ENCODE results near the gene GNAO1.

DNA sequence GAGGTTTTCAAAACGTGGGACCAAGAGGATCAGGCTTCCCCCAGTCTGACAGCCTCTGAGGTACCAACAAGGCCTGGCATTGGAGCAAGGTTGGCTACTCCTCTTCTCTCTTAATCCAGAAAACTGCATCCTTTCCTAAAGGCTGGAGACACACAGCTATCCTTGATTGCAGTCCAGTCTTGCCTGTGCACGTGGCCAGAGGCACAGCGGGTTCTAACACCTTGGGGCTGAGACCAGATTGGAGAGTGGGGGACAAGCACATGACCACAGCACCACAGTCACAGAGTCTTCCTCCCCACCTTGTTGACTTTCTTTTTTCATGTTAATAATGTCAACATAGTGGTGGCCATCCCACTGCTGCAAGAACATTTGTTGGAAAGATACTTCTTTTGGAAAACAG lies 46.9 kb downstream of the GNAO1 start:
- TF ChIP-seq EP300 (IDR thresholded peaks at IDR 0.05) (no peak), POLR2A (IDR thresholded peaks at IDR 0.05) (no peak)
- TF ChIP-seq, protein P1, sequence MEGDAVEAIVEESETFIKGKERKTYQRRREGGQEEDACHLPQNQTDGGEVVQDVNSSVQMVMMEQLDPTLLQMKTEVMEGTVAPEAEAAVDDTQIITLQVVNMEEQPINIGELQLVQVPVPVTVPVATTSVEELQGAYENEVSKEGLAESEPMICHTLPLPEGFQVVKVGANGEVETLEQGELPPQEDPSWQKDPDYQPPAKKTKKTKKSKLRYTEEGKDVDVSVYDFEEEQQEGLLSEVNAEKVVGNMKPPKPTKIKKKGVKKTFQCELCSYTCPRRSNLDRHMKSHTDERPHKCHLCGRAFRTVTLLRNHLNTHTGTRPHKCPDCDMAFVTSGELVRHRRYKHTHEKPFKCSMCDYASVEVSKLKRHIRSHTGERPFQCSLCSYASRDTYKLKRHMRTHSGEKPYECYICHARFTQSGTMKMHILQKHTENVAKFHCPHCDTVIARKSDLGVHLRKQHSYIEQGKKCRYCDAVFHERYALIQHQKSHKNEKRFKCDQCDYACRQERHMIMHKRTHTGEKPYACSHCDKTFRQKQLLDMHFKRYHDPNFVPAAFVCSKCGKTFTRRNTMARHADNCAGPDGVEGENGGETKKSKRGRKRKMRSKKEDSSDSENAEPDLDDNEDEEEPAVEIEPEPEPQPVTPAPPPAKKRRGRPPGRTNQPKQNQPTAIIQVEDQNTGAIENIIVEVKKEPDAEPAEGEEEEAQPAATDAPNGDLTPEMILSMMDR (IDR thresholded peaks at IDR 0.05): no peak
